Activated CD4-positive, alpha-beta T cell treated with anti-CD3 and anti-CD28 coated beads for 36 hours (primary cell): ENCODE results near the gene LAMA3. TPM values are rescaled to one million over a fixed set of nuclear protein-coding genes. Genes with fewer than 3 reads are reported as not detected.

ENCODE experiments used
- ATAC-seq: fragments of 200-7000 bp; cut with Tn5 transposase; one replicate; pipeline ENCODE4 v1.10.0; 2021; ENCODE audit warnings: mild to moderate bottlenecking, moderate library complexity
- CTCF ChIA-PET: fragments of 350-600 bp; sonication (Branson Sonifier 250); formaldehyde crosslinking; loops from one replicate; lab custom pipeline; 2021; ENCODE audit warnings: antibody characterized with exemption; lab: Charles Lee
- POLR2A ChIA-PET: fragments of 350-600 bp; sonication (Branson Sonifier 250); formaldehyde crosslinking; loops from one replicate; lab custom pipeline; 2021; ENCODE audit warnings: antibody characterized with exemption, inconsistent platforms; lab: Charles Lee
- DNase-seq: peaks from one replicate; pipeline ENCODE4 v3.0.0-alpha.2; 2020
- H3K27ac Mint-ChIP-seq: one replicate; pipeline ENCODE4 v1.8.0; 2021; ENCODE audit warnings: mixed read lengths
- H3K27me3 Mint-ChIP-seq: one replicate; pipeline ENCODE4 v1.8.0; 2021; ENCODE audit warnings: mixed read lengths
- H3K36me3 Mint-ChIP-seq: one replicate; pipeline ENCODE4 v1.8.0; 2021; ENCODE audit warnings: low read depth, mixed read lengths
- H3K4me1 Mint-ChIP-seq: one replicate; pipeline ENCODE4 v1.8.0; 2021; ENCODE audit warnings: mixed read lengths
- H3K4me3 Mint-ChIP-seq: one replicate; pipeline ENCODE4 v1.8.0; 2021; ENCODE audit warnings: mild to moderate bottlenecking, moderate library complexity, mixed read lengths
- H3K9me3 Mint-ChIP-seq: one replicate; pipeline ENCODE4 v1.8.0; 2021; ENCODE audit warnings: low read depth, mixed read lengths
- intact Hi-C, 2 experiments: fragments of 100-400 bp; cut with DNase I in 1 of 2; cut with micrococcal nuclease in 1 of 2; formaldehyde crosslinking; loops; one replicate each; pipeline versions ENCODE4 v1.14.2 to v1.15.1; 2022 to 2024; cut with DNase I, micrococcal nuclease
- total RNA-seq, 2 experiments: library from RNA; stranded (reverse); gene quantifications; one replicate each; pipeline ENCODE4 v1.2.3, GENCODE V29; 2021

LAMA3 gene
- total RNA-seq, 2 experiments from 2014 or later, result 0.07 to 0.09 TPM

GRCh38 chr18:23868136-23868785 is 179.0 kb downstream of the LAMA3 start:
- no peak overlapping the region for H3K4me3 Mint-ChIP-seq
- H3K4me1 Mint-ChIP-seq, result peaks cover 57% of the 10 kb centered on the region
- no peak for ATAC-seq

DNA sequence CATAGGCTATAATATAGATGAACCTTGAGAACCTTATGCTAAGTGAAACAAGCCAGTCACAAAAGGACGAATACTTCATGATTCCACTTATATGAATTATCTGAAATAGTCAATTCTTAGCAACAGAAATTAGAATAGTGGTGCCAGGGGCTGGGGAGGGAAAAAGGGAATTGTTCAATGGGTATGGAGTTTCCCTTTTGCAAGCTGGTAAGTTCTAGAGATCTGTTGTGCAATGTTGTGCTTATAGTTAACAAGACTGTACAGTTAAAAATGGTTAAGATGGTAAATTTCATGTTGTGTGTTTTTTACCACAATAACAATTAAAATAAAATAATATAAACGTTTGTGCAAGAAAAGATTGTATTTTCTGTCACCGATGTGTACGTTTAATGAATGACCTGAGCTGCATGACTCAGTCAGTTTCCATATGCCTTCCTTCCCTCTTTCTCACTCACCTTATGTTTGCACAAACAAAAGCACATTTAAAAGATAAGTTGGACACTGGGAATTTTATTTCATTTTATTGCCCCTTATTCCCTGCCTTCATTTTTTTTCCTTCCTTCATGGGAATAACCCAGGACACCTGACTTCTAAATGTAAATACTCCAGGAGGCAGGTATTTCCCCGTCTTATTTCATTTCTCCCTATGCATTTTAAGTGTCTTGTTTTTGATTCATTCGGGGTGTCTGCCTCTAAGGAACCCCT is 181.6 kb downstream of the LAMA3 start:
- CTCF ChIA-PET, result no interaction called here
- intact Hi-C loops, result no loop called here
- no peaks in the 10 kb centered on the region for H3K36me3 Mint-ChIP-seq
- no peaks in the 10 kb centered on the region for H3K27me3 Mint-ChIP-seq
- POLR2A ChIA-PET, result no interaction called here
- H3K27ac Mint-ChIP-seq, result no peak overlapping the region
- H3K9me3 Mint-ChIP-seq, result no peaks in the 10 kb centered on the region
- ATAC-seq (peak; percentile 21), DNase-seq (no peak)
- H3K4me1 Mint-ChIP-seq, result peaks cover 41% of the 10 kb centered on the region
- no peak overlapping the region for H3K4me3 Mint-ChIP-seq

More at GRCh38 chr18:23868136-23868785, 179.0 kb downstream of the LAMA3 start:
- Mint-ChIP-seq H3K27ac (no peak overlapping the region), H3K9me3 (peaks cover 2% of the 10 kb centered on the region), H3K27me3 (no peaks in the 10 kb centered on the region), H3K36me3 (no peaks in the 10 kb centered on the region)
- intact Hi-C loops, result no loop called here
- ChIA-PET CTCF (interaction anchor here (0.5 to 1.8 kb wide), 3 partner anchors 18 to 109 kb away, joined by 3 to 4 read pairs (median 4); no protein-coding TSS in a partner anchor), POLR2A (interaction anchor here (0.6 kb wide), 1 partner anchor 33 kb away, joined by 3 read pairs; no protein-coding TSS in a partner anchor)
- DNase-seq, result no peak

GRCh38 chr18:23871410-23871809 is 182.2 kb downstream of the LAMA3 start:
- no peaks in the 10 kb centered on the region for H3K36me3 Mint-ChIP-seq
- no peaks in the 10 kb centered on the region for H3K9me3 Mint-ChIP-seq
- no peaks in the 10 kb centered on the region for H3K27me3 Mint-ChIP-seq
- ChIA-PET POLR2A (no interaction called here), CTCF (no interaction called here)
- DNase-seq (peak; percentile 63), ATAC-seq (peak; percentile 96)
- H3K4me3 Mint-ChIP-seq, result no peak overlapping the region
- H3K27ac Mint-ChIP-seq, result no peak overlapping the region
- intact Hi-C loops, result no loop called here
- peaks cover 36% of the 10 kb centered on the region for H3K4me1 Mint-ChIP-seq

DNA sequence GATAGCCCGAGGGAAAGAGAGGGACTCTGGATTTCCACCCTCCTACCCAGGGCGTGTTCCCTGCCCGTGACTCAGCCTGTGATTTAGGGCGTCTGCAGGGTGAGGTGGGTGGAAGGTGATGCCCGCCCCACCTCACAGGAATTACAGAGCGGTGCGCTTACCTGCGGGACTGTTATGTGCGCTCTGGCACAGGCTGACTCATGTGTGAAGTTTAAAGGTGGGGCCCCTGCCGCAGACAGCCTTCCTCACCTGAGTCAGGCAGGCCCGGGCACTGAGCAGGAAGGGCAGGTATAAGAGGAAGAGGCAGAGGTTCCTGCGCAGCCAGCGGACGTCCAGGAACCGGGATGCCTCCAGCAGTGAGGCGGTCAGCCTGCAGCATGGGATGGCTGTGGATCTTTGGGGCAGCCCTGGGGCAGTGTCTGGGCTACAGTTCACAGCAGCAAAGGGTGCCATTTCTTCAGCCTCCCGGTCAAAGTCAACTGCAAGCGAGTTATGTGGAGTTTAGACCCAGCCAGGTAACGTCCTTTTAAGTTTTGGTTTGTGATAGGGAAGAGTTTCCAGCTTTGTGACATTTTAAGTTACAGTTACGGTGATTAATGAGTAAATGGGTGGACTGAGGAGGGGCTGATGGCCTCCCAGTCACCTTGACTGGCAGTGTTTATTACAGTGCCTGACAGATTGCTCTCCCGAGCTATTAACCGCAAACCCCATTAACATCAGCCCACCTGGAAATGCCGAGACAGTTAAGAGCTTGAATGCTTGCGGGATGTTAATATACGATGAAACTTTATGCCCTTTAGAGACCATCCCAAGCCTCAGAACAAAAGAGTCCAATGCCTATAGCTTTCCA is 183.7 kb downstream of the LAMA3 start:
- Mint-ChIP-seq H3K4me3 (no peak overlapping the region), H3K27me3 (no peaks in the 10 kb centered on the region), H3K36me3 (no peaks in the 10 kb centered on the region), H3K4me1 (peaks cover 28% of the 10 kb centered on the region), H3K9me3 (no peaks in the 10 kb centered on the region), H3K27ac (no peak overlapping the region)
- intact Hi-C loops, result no loop called here
- CTCF ChIA-PET, result interaction anchor here (0.9 kb wide), 1 partner anchor 46 kb away, joined by 3 read pairs; no protein-coding TSS in a partner anchor
- ATAC-seq (peak; percentile 58), DNase-seq (peak; percentile 53)
- POLR2A ChIA-PET, result no interaction called here

DNA sequence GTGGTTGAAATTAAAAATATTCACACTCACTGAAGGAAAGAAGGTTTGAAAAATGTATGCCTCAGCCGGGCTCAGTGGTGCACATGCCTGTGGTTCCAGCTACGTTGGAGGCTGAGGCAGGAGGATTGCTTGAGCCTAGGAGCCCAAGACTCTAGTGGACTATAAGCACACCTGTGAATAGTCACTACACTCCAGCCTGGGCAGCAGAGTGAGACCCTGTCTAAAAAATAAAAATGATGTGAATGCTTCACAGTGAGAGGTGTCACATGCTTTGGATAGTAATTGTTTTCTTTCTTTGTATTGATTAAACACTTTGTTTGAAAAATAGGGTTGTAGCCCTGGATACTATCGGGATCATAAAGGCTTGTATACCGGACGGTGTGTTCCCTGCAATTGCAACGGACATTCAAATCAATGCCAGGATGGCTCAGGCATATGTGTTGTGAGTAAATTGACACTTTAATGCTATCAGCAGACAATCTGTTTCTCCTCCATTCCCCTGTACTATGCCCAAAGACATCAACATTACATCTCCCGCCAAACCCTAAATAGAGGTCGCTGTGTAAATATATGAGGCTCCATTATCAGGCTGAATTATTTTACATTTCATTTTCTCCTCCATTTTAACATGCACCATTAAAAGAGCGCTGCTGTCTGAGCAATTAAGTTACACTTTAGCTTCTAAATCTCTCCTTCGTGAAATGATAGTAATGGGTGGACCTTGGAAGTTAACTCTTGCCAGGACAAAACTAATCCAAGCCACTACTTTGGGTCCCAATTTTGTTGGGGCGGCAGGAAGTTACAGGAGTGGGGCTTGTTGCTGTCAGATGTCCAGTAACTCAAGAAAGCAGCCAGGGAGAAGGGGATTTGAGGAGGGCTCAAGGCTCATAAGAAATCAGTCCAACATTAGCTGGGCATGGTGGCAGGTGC is 187.0 kb downstream of the LAMA3 start:
- DNase-seq (no peak), ATAC-seq (no peak)
- H3K27me3 Mint-ChIP-seq, result no peaks in the 10 kb centered on the region
- POLR2A ChIA-PET, result no interaction called here
- H3K4me3 Mint-ChIP-seq, result no peak overlapping the region
- intact Hi-C loops, result no loop called here
- H3K27ac Mint-ChIP-seq, result no peak overlapping the region
- H3K9me3 Mint-ChIP-seq, result no peaks in the 10 kb centered on the region
- H3K4me1 Mint-ChIP-seq, result peaks cover 24% of the 10 kb centered on the region
- CTCF ChIA-PET, result no interaction called here
- H3K36me3 Mint-ChIP-seq, result no peaks in the 10 kb centered on the region

GRCh38 chr18:23876921-23877320 is 187.7 kb downstream of the LAMA3 start:
- Mint-ChIP-seq H3K36me3 (no peaks in the 10 kb centered on the region), H3K9me3 (no peaks in the 10 kb centered on the region), H3K27ac (no peak overlapping the region), H3K4me3 (no peak overlapping the region), H3K4me1 (peaks cover 18% of the 10 kb centered on the region), H3K27me3 (no peaks in the 10 kb centered on the region)
- ChIA-PET POLR2A (no interaction called here), CTCF (no interaction called here)
- ATAC-seq (no peak), DNase-seq (no peak)
- intact Hi-C loops, result no loop called here

GRCh38 chr18:23877371-23877770 is 188.1 kb downstream of the LAMA3 start:
- H3K27me3 Mint-ChIP-seq, result no peaks in the 10 kb centered on the region
- no peaks in the 10 kb centered on the region for H3K9me3 Mint-ChIP-seq
- no peak overlapping the region for H3K4me3 Mint-ChIP-seq
- ATAC-seq (no peak), DNase-seq (no peak)
- no peak overlapping the region for H3K27ac Mint-ChIP-seq
- CTCF ChIA-PET, result no interaction called here
- POLR2A ChIA-PET, result no interaction called here
- peaks cover 14% of the 10 kb centered on the region for H3K4me1 Mint-ChIP-seq
- no peaks in the 10 kb centered on the region for H3K36me3 Mint-ChIP-seq
- intact Hi-C loops, result no loop called here

- no peaks in the 10 kb centered on the region for H3K36me3 Mint-ChIP-seq
- CTCF ChIA-PET, result no interaction called here
- ATAC-seq (no peak), DNase-seq (no peak)
- H3K4me1 Mint-ChIP-seq, result peaks cover 9% of the 10 kb centered on the region
- intact Hi-C loops, result no loop called here
- no peak overlapping the region for H3K27ac Mint-ChIP-seq
- H3K4me3 Mint-ChIP-seq, result no peak overlapping the region
- H3K9me3 Mint-ChIP-seq, result no peaks in the 10 kb centered on the region
- no peaks in the 10 kb centered on the region for H3K27me3 Mint-ChIP-seq
- POLR2A ChIA-PET, result no interaction called here
These were observed 189.2 kb downstream of the LAMA3 start for GRCh38 chr18:23878336-23878900.

GRCh38 chr18:23879126-23879525 is 189.9 kb downstream of the LAMA3 start:
- CTCF ChIA-PET, result interaction anchor here (0.5 kb wide), 1 partner anchor 198 kb away, joined by 3 read pairs; no protein-coding TSS in a partner anchor
- DNase-seq (no peak), ATAC-seq (no peak)
- Mint-ChIP-seq H3K9me3 (no peaks in the 10 kb centered on the region), H3K36me3 (no peaks in the 10 kb centered on the region), H3K27me3 (no peaks in the 10 kb centered on the region), H3K4me3 (no peak overlapping the region), H3K27ac (no peak overlapping the region), H3K4me1 (peaks cover 7% of the 10 kb centered on the region)
- POLR2A ChIA-PET, result no interaction called here
- intact Hi-C loops, result no loop called here

- ATAC-seq (no peak), DNase-seq (no peak)
- intact Hi-C loops, result no loop called here
- Mint-ChIP-seq H3K27ac (no peak overlapping the region), H3K4me3 (no peak overlapping the region), H3K9me3 (no peaks in the 10 kb centered on the region), H3K27me3 (no peaks in the 10 kb centered on the region), H3K36me3 (no peaks in the 10 kb centered on the region), H3K4me1 (peaks cover 10% of the 10 kb centered on the region)
- ChIA-PET POLR2A (interaction anchor here (0.6 kb wide), 1 partner anchor 262 kb away, joined by 3 read pairs; no protein-coding TSS in a partner anchor), CTCF (interaction anchor here (0.5 to 0.9 kb wide), 2 partner anchors 38 to 198 kb away, joined by 3 to 5 read pairs; no protein-coding TSS in a partner anchor)
These were observed 190.3 kb downstream of the LAMA3 start for GRCh38 chr18:23879544-23879943.
